IPS-18c (cell line): ENCODE data around the gene HEXD.
"Not testable (repeated sequence)": the region's sequence is repeated elsewhere in the genome, so short reads cannot be mapped to it uniquely, and the experiment has no call there.

Experiments
- H3K4me3 ChIP-seq: 2 replicates; pipeline ENCODE4 v1.7.0; 2013; ENCODE audit warnings: low read depth, mild to moderate bottlenecking, low read length, moderate library complexity; ENCODE audit not compliant: insufficient read depth
- H3K9me3 ChIP-seq: one replicate; pipeline ENCODE4 v1.6.1; 2013; ENCODE audit warnings: mild to moderate bottlenecking, low read length, moderate library complexity; ENCODE audit not compliant: control insufficient read depth, insufficient read depth

HEXD gene

DNA sequence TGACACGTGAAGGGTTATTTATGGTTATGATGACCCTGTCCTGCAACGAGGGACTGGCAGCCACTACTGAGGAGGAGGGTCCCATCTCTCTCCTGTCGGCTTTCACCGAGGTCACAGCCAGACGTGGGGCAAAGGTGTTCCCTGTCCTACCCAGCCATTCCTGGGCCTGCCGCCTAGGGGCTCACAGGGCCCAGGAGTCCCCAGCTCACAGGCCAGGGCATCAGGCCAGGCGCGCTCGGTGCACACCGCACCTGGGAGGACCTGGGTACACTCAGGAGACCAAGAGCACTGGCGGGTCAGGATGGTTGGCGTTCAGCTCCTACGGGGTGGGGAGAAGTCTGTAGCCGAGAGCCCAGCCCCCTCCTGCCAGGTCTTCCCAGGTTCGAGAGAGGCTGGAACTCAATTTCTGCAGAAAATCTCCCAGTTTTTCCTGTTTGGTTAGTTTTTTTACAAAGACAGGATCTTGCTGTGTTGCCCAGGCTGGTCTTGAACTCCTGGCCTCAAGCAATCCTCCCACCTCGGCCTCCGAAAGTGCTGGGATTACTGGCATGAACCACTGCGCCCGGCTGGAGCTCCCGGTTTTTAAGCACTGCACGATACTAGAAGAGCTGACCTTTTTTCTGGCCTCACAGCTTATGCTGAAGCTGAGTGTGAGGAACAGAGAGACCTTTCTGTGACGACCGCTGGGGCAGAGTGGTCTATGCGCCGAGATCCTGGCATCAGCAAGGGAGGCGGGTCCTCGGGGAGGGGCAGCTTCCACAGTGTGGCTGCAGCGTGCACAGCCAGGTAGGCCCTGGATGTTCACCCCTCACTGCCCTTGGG is 24.7 kb downstream of the HEXD start:
- no peaks in the 10 kb centered on the region for H3K9me3 ChIP-seq
- no peak overlapping the region for H3K4me3 ChIP-seq

DNA sequence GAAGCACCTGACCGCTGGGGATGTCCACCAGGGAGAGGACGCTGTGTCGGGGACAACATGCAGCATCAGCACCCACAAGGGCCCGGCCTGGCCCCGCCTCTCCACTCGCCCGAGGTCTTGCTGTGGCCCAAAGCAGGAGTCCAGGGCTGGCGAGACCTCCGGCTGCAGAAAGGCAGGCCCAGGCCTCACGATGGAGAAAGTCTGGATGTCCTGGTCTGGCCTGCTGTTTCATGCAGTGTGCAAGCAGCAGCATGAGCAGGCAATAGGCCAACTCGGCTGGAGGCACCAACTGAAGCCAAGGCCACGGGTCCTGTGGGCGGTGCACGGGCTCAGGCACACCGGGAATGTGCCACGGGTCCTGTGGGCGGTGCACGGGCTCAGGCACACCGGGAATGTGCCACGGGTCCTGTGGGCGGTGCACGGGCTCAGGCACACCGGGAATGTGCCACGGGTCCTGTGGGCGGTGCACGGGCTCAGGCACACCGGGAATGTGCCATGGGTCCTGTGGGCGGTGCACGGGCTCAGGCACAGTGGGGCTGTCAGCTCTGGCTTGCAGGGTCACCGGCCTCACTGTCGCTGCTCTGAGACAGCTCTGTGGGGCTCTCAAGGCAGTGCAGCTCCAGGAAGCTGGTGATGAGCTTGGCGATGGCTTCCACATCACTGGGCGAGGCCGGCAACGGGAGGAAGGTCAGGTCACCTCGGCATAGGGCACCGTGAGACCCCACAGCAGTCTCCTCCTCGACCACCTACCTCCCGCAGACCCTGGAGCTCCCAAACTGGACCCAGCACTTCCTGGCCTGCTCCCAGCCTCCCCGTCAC is 25.5 kb downstream of the HEXD start:
- Histone ChIP-seq H3K4me3 (no peak overlapping the region), H3K9me3 (no peaks in the 10 kb centered on the region)

DNA sequence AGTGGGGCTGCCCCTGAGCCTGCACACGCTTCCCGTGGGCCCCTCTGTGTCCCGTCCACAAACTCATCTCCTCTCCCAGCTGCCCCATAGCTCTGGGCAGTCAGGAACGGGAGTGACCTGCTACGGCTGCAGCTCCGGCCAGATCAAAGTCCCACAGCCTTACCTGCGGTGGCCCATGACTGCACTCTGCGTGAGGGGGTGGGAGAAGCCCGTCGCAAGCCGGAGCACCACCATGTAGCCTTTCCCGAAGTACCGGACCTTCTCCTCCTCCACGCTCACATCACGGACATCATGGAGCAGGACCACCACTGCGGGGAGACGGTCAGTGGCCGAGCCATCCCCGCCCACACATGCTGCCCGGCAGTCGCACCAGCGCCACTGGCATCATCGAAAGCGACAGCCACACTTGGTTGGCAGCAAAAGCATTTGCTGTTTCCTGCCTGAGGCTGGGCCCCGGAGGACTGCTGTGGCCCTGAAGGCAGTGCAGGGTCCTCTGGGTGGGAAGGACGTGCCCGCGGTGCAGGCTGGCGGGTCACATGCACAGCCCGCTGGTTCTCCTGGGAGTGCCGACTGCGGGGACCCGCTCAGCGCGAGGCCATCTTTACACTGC is 26.2 kb downstream of the HEXD start:
- no peak overlapping the region; the same call in 1 of the 2 replicates for H3K4me3 ChIP-seq
- H3K9me3 ChIP-seq, result no peaks in the 10 kb centered on the region

DNA sequence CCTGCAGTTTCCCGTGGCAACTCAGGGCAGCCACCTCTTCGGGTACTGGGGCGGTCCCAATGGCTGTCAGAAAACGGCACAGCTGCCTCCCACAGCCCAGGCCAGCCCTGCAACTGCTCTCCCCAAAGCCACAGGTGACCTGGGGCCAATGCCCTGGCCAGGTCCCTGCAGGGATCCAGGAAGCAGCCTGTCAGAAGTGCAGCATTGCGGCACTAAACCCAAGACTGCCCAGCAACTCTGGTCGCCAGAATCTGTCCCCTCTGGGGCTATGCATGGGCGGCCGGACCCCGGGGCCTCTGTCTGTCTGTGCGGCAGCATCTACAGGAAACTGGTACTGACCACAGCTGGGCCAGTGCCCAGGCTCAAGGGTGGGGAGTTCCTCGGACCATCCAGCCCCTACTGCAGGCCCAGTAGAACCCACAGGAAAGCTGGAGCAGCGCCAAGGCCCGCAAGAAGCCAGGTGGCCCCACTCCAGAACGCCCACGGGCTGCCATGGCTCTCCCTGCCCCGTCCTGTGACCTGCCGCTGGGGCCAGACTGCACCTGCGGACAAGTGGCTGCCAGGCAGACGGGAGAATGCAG is 26.9 kb downstream of the HEXD start:
- Histone ChIP-seq H3K4me3 (no peak overlapping the region), H3K9me3 (no peaks in the 10 kb centered on the region)

DNA sequence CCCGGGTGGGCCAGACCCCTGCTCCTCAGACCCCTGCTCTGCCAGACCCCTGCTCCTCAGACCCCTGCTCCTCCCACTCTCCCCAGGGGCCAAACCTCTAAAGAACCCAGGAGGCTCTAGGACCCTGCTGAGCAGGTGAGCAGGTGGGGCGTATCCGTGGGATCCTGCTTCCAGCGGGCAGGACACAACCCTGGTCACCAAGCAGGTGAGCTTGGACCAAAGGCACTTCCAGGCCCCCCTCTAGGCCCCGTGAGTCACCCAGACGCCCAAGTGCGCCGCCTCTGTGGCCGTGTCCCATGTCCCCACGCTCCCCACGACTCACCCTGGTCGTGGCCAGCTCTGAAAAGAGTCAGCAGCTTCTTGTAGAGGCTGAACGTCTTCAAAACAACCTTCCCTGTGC is 27.4 kb downstream of the HEXD start:
- Histone ChIP-seq H3K4me3 (no peak overlapping the region), H3K9me3 (no peaks in the 10 kb centered on the region)

DNA sequence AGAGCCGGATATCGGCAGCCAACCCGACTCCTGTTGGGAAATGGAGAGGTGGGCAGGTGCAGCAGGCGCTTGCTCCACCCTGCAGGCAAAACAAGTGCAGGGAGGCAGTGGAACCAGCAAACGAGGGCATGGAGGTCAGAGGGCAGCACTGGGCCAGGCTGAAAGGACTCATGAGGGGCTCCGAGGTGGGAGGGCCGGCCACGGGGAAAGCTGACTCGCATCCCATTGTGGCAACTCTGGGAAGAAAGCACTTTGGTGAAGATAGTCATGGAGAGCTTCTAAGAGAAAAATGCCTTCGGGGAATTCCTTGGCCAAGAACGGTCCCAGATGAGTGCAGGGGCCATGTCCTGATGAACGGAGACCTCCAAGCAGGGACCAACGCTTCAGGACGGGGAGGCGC is 28.0 kb downstream of the HEXD start:
- no peak overlapping the region for H3K4me3 ChIP-seq
- H3K9me3 ChIP-seq, result no peaks in the 10 kb centered on the region

DNA sequence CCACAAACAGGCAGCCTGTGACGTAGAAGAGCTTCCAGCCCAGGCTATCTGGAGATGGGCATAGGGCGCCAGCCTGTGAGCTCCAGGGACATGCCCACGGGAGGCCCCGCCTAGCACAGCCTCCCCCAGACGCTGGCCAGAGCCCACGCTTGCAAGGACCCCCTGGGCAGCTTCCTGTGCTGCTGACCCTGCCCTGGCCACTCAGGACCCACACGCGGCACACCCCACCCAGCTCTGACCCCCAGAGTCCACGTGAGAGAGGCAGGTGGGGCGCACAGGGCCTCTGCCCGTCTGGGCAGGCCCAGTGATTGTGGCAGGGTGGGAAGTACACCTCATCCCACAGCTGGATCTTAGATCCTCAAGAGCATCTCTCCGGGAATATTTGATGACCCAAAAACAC is 28.5 kb downstream of the HEXD start:
- Histone ChIP-seq H3K4me3 (no peak overlapping the region), H3K9me3 (no peaks in the 10 kb centered on the region)

DNA sequence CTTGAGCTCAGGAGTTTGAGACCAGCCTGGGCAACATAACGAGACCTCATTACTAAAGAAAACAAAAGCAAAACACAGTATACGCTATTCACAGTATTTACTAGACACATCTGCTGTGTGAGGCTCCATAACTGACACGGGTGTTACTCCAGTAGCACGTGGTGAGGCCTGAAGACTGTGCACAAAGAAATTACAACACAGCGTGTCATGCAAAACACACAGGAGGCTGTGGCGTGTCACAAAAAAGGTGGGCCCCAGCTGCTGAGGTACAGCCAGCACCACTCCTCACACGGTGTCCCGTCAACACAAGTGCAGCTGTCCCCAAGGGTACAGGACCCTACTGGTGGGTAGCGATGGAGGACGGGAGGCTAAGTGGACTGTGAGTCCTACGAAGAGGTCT is 29.7 kb downstream of the HEXD start:
- Histone ChIP-seq H3K4me3 (no peak overlapping the region), H3K9me3 (no peaks in the 10 kb centered on the region)

DNA sequence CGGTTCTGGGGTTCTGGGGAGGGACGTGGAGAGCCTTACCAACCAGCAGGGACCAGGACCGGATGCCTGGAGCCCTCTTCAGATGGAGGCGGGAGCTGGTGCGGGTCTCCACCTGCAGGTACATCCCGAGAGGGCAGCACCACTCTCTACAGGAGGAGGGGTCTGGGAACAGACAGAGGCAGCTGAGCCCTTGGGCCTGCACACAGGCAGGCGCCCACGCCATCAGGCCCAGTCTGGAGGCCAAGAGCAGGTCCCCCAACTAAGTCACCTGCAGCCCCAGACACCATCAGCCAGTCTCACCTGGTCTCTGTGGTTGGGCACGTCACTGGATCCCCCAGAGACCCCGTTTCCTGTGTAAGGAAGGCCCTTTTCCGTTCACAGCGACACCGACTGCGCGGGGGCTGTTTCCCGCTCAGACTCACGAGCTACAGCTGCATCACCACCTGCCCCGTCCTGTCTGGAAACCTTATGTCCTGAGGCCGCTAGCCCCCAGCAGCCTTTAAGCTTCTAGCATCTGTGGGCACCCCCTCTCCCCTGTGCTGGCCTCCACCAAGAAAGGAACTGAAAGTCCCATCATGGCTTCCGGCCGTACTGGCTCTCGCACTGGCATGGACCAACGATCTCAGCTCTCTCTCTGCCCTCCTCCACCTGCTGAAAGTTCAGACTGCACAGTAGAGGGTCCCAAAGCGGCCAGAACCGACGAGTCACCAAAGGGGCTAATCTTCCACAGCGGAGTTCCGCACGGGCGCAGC is 31.2 kb downstream of the HEXD start:
- 0 out of 2 replicates have a peak overlapping the region, but pooled peaks have one; percentile 97 for H3K4me3 ChIP-seq

DNA sequence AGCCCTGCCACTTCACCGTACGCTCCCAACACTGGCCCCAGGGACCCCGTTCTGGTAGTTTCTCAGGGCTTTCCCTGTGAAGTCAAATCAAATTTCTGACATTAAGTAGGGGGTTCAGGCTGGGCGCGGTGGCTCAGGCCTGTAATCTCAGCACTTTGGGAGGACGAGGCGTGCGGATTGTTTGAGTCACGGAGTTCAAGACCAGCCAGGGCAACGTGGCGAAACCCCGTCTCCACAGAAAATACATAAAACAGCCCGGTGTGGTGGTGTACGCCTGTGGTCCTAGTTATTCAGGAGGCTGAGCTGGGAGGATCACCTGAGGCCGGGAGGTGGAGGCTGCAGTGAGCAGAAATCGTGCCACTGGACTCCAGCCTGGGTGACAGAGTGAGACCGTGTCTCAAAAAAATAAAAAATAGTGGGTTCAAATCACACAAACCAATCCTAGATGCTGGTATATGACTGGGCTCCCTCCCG is 31.8 kb downstream of the HEXD start:
- Histone ChIP-seq H3K9me3 (peaks cover 2% of the 10 kb centered on the region), H3K4me3 (peak overlapping the region; percentile 97)

More for the DNA sequence above, 31.2 kb downstream of the HEXD start:
- H3K9me3 ChIP-seq, result peaks cover 2% of the 10 kb centered on the region

DNA sequence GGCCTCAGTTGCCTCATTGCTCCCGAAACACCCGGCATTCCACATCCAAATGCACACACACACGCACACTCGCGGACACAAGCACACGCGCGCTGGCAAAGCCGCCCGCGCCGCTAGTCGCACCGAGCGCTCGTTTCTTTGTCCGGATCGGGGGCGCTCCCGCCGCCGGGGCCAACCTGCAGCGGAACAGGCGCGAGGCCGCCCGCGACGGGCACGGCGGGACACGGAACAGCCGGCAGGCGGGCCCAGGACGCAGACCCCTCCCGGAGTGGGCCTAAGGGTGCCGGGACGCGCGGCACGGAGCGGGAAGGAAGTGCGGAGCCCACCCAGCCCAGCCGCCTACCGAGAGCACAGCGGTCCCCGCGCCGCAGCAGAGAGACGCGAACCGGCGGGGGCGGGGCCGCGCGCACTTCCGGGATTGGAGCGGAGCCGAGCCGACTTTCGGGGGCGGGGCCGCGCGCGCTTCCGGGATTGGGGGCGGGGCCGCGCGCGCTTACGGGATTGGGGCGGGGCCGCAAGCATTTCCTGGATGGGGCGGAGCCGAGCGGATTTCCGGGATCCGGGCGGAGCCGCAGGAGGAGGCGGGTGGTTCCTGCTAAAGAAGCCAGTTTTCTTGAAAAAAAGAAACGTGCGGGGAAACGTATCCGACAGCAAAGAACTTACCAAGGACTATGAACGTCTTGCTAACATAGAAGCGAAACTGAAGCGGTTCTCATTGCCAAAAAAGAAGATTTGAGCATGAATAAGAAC is 32.4 kb downstream of the HEXD start, which contains the start of gene CYBC1:
Gene CYBC1, minus strand, starts transcription at position 396 of the 750 bp plus-strand sequence. CDS start 1,498 bp downstream, outside the sequence.
- Histone ChIP-seq H3K9me3 (peaks cover 2% of the 10 kb centered on the region), H3K4me3 (peak within 1 kb of the TSS; percentile 97)

DNA sequence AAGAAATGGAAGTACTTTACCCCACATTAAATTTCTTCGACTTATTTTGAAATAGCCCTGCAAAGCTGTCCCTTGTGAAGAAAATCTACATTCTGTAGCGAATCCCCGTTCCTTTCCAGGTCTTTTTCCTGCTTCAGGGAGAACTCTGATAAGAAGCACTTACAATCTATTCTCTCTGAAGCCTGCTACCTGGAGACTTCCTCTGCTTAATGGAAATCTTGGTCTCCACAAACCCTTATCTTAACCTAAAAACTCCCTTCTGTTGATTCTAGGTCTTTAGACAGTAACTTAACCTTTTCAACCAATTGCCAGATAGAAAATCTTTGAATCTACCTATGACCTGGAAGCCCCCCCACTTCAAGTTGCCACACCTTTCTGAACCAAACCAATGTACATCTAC is 34.0 kb downstream of the HEXD start:
- Histone ChIP-seq H3K9me3 (peaks cover 2% of the 10 kb centered on the region), H3K4me3 (no peak overlapping the region)

DNA sequence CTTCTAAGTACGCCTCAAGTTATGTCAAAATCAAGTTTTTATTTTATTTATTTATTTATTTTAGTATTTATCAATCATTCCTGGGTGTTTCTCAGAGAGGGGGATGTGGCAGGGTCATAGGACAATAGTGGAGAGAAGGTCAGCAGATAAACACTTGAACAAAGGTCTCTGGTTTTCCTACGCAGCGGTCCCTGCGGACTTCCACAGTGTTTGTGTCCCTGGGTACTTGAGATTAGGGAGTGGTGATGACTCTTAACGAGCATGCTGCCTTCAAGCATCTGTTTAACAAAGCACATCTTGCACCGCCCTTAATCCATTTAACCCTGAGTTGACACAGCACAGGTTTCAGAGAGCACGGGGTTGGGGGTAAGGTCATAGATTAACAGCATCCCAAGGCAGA is 35.0 kb downstream of the HEXD start:
- not testable (repeated sequence) for H3K4me3 ChIP-seq, H3K9me3 ChIP-seq

DNA sequence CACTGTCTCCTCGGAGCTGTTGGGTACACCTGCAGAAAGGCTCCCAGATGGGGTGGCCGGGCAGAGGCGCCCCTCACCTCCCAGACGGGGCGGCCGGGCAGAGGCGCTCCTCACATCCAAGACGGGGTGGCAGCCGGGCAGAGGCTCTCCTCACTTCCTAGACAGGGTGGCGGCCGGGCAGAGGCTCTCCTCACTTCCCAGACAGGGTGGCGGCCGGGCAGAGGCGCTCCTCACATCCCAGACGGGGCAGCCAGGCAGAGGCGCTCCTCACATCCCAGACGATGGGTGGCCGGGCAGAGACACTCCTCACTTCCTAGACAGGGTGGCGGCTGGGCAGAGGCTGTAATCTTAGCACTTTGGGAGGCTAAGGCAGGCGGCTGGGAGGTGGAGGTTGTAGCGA is 35.6 kb downstream of the HEXD start:
- H3K9me3 ChIP-seq, H3K4me3 ChIP-seq: not testable (repeated sequence)

DNA sequence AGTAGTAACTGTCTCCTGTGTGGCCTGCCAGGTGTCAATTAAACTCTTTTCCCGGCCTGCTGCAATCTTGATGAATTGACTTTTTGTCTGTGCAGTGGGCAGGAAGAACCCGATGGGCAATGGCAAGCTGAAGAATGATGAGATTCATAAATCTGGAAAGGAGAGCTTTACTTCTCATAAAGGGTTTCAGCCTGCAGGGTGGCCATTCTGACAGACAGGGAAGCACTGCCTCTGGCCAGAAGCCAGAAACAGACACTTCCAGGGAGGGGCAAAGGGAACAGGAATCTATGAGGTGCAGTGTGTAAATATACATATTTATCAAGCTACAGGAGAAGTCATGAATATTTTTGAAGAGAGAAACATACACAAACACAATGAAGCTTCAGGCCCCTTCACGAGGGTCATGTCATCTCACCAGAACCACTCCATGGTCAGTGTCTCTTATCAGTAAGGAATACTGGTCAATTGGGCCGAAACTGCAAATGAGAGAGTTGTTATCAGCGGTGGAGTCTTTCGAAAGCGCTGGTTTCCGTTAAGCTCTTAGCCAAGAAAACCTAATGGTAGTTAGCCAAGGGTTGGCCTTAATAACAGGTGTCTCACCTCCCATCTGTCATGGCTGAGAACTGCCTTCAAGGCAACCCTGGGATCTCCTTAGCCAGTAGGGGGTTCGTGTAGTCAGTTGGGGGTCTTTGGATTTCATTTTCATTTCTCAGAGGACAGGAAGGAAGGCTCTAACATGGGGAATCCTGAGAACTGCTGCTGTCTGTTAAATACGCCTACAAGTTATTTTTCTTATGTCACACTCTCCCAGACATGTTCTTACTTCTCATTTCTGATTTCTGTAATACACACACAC is 39.2 kb downstream of the HEXD start:
- Histone ChIP-seq H3K4me3 (peak overlapping the region; percentile 94; the same call in 1 of the 2 replicates), H3K9me3 (peaks cover 6% of the 10 kb centered on the region)
